Fibroblast of lung (primary cell): ENCODE results near the gene BMP7. TPM values are rescaled to one million over a fixed set of nuclear protein-coding genes. Genes with fewer than 3 reads are reported as not detected.

ENCODE experiments used
- DNase-seq, 2 donors: peaks; one replicate each; pipeline versions ENCODE4 v3.0.0 to v3.0.0-alpha.2; 2010; ENCODE audit warnings: low read depth in 2 of 2
- H2AFZ ChIP-seq: 2 replicates; pipeline ENCODE4 v1.5.1; 2012; ENCODE audit warnings: low read length, control low read depth, inconsistent platforms
- H3K27ac ChIP-seq: 2 replicates; pipeline ENCODE4 v1.5.1; 2011; ENCODE audit warnings: low read length, control low read depth; ENCODE audit not compliant: insufficient read depth
- H3K27me3 ChIP-seq: 2 replicates; pipeline ENCODE4 v1.5.1; 2011; ENCODE audit warnings: mild to moderate bottlenecking, low read length; ENCODE audit not compliant: control insufficient read depth, insufficient read depth
- H3K36me3 ChIP-seq: 2 replicates; pipeline ENCODE4 v1.5.1; 2011; ENCODE audit warnings: low read length; ENCODE audit not compliant: control insufficient read depth, insufficient read depth
- H3K4me1 ChIP-seq: 2 replicates; pipeline ENCODE4 v1.5.1; 2011; ENCODE audit warnings: low read length; ENCODE audit not compliant: control insufficient read depth, insufficient read depth; ENCODE audit errors: extremely low read depth
- H3K4me2 ChIP-seq: 2 replicates; pipeline ENCODE4 v1.5.1; 2011; ENCODE audit warnings: low read length, control low read depth; ENCODE audit not compliant: insufficient read depth; ENCODE audit errors: extremely low read depth
- H3K4me3 ChIP-seq, 4 experiments: fragments of 200-600 bp in 1 of 4; sonication (generic) in 1 of 4; replicated peaks in 1 of 4; 2 replicates each; pipeline ENCODE4 v1.5.1; 2011 to 2016; ENCODE audit warnings: low read length in 4 of 4, low read depth in 3 of 4, mild to moderate bottlenecking in 3 of 4, control low read depth in 2 of 4, inconsistent platforms in 1 of 4, mixed read lengths in 1 of 4; ENCODE audit not compliant: insufficient read depth in 1 of 4; ENCODE audit errors: control extremely low read depth in 1 of 4
- H3K79me2 ChIP-seq: 2 replicates; pipeline ENCODE4 v1.5.1; 2012; ENCODE audit warnings: mild to moderate bottlenecking, low read length, inconsistent platforms; ENCODE audit not compliant: control insufficient read depth, insufficient read depth
- H3K9ac ChIP-seq: 2 replicates; pipeline ENCODE4 v1.5.1; 2011; ENCODE audit warnings: mild to moderate bottlenecking, low read length, control low read depth; ENCODE audit not compliant: insufficient read depth
- H3K9me3 ChIP-seq: 2 replicates; pipeline ENCODE4 v1.5.1; 2012; ENCODE audit warnings: low read depth, low read length; ENCODE audit not compliant: control insufficient read depth, insufficient read depth
- H4K20me1 ChIP-seq: 2 replicates; pipeline ENCODE4 v1.5.1; 2011; ENCODE audit warnings: low read length; ENCODE audit not compliant: control insufficient read depth, insufficient read depth; ENCODE audit errors: extremely low read depth
- CTCF ChIP-seq, 2 donors: IDR thresholded peaks in 1 of 2; conservative IDR thresholded peaks in 1 of 2; 1 replicate in 1 of 2; 2 replicates in 1 of 2; pipeline ENCODE4 v1.5.1; 2011 to 2012; ENCODE audit warnings: low read length in 2 of 2, control low read depth in 1 of 2, inconsistent platforms in 1 of 2, low read depth in 1 of 2, mild to moderate bottlenecking in 1 of 2
- EZH2 ChIP-seq: IDR thresholded peaks from 2 replicates; pipeline ENCODE4 v1.5.1; 2012; ENCODE audit warnings: low read length, control low read depth, mild to moderate bottlenecking; ENCODE audit errors: missing control alignments
- polyA plus RNA-seq, 2 donors: library from polyadenylated mRNA; depleted of rRNA in 1 of 2; stranded (reverse) in 1 of 2; unstranded in 1 of 2; fragments of >200 nt; gene quantifications; 2 replicates each; pipeline ENCODE4 v1.2.1, GENCODE V29; 2011 to 2012; ENCODE audit warnings: missing spikeins in 1 of 2
- total RNA-seq: library from RNA; depleted of rRNA; stranded (reverse); fragments of >200 nt; gene quantifications from 2 replicates; pipeline ENCODE4 v1.2.1, GENCODE V29; 2014

BMP7 gene
- total and polyA plus RNA-seq, 2 donors (not counting 1 experiment from before 2014, with no cell fraction given) = not detected

GRCh38 chr20:57209413-57209812 is 57.0 kb downstream of the BMP7 start:
- Histone ChIP-seq H3K36me3 (no peaks in the 10 kb centered on the region), H3K4me3 (no peak overlapping the region), H3K27me3 (no peaks in the 10 kb centered on the region), H3K4me1 (no peaks in the 10 kb centered on the region), H3K27ac (no peak overlapping the region), H3K79me2 (no peaks in the 10 kb centered on the region), H4K20me1 (no peaks in the 10 kb centered on the region), H3K9me3 (no peaks in the 10 kb centered on the region), H3K9ac (no peak overlapping the region), H2AFZ (no peak overlapping the region), H3K4me2 (no peak overlapping the region)
- no peak for DNase-seq
- no peak for TF ChIP-seq CTCF (conservative IDR thresholded peaks at IDR 0.05 in 1 of 2, IDR thresholded peaks at IDR 0.05 in 1 of 2; ENCODE audit: low read depth in 1 of 2, low read length in 2 of 2)
- TF ChIP-seq EZH2 = no peak

- no peak overlapping the region for H3K4me3 ChIP-seq
- no peak overlapping the region for H2AFZ ChIP-seq
- no peaks in the 10 kb centered on the region for H3K36me3 ChIP-seq
- peak in 1 of 2 donors; percentile 84 for DNase-seq
- no peak overlapping the region for H3K4me2 ChIP-seq
- no peak overlapping the region for H3K9ac ChIP-seq
- H3K9me3 ChIP-seq = no peaks in the 10 kb centered on the region
- H3K27me3 ChIP-seq = no peaks in the 10 kb centered on the region
- TF ChIP-seq EZH2 (no peak), CTCF (conservative IDR thresholded peaks at IDR 0.05 in 1 of 2, IDR thresholded peaks at IDR 0.05 in 1 of 2; ENCODE audit: low read depth in 1 of 2, low read length in 2 of 2) (no peak)
- no peaks in the 10 kb centered on the region for H3K4me1 ChIP-seq
- no peaks in the 10 kb centered on the region for H4K20me1 ChIP-seq
- H3K27ac ChIP-seq = no peak overlapping the region
- no peaks in the 10 kb centered on the region for H3K79me2 ChIP-seq
These were observed 58.2 kb downstream of the BMP7 start for GRCh38 chr20:57208198-57208597.

GRCh38 chr20:57207251-57207650 is 59.2 kb downstream of the BMP7 start:
- DNase-seq = no peak
- no peaks in the 10 kb centered on the region for H3K27me3 ChIP-seq
- TF ChIP-seq EZH2 (no peak), CTCF (conservative IDR thresholded peaks at IDR 0.05 in 1 of 2, IDR thresholded peaks at IDR 0.05 in 1 of 2; ENCODE audit: low read depth in 1 of 2, low read length in 2 of 2) (no peak)

More at GRCh38 chr20:57207251-57207650, 59.2 kb downstream of the BMP7 start:
- Histone ChIP-seq H3K4me1 (no peaks in the 10 kb centered on the region), H3K27ac (no peak overlapping the region), H3K4me2 (no peak overlapping the region), H3K79me2 (no peaks in the 10 kb centered on the region), H3K9me3 (no peaks in the 10 kb centered on the region), H4K20me1 (no peaks in the 10 kb centered on the region), H3K9ac (no peak overlapping the region), H2AFZ (no peak overlapping the region), H3K36me3 (no peaks in the 10 kb centered on the region), H3K4me3 (no peak overlapping the region)
